Stimulated activated CD8-positive, alpha-beta memory T cell treated with anti-CD3 and anti-CD28 coated beads, Interleukin-2, amount 100 ng/mL, for 48 hours (primary cell): ENCODE measurements around the gene C17orf75.
"Not testable (repeated sequence)": the region's sequence is repeated elsewhere in the genome, so short reads cannot be mapped to it uniquely, and the experiment has no call there.

Experiments used
- DNase-seq, 2 donors: peaks; one replicate each; pipeline ENCODE4 v3.0.0-alpha.2; 2020; ENCODE audit warnings: low read depth in 2 of 2

Gene C17orf75, protein sequence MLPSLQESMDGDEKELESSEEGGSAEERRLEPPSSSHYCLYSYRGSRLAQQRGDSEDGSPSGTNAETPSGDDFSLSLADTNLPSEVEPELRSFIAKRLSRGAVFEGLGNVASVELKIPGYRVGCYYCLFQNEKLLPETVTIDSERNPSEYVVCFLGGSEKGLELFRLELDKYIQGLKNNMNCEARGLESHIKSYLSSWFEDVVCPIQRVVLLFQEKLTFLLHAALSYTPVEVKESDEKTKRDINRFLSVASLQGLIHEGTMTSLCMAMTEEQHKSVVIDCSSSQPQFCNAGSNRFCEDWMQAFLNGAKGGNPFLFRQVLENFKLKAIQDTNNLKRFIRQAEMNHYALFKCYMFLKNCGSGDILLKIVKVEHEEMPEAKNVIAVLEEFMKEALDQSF

GRCh38 chr17:32341857-32342602 is at the start of gene C17orf75:
C17orf75 (minus strand) TSS chr17:32342173; CDS start chr17:32342139, 34 bp downstream.
- DNase-seq, result peak; percentile 72 to 76

- no peak for DNase-seq
Measured at GRCh38 chr17:32388613-32389459, 46.9 kb upstream of the C17orf75 start.

GRCh38 chr17:32388128-32388527 is 46.2 kb upstream of the C17orf75 start:
- DNase-seq, result not testable (repeated sequence)

GRCh38 chr17:32386844-32387243 is 44.9 kb upstream of the C17orf75 start:
- no peak for DNase-seq

- no peak for DNase-seq
Measured at GRCh38 chr17:32385971-32386370, 44.0 kb upstream of the C17orf75 start.

GRCh38 chr17:32385121-32385520 is 43.1 kb upstream of the C17orf75 start:
- DNase-seq, result no peak

GRCh38 chr17:32383926-32384434 is 42.0 kb upstream of the C17orf75 start:
- no peak for DNase-seq

DNA sequence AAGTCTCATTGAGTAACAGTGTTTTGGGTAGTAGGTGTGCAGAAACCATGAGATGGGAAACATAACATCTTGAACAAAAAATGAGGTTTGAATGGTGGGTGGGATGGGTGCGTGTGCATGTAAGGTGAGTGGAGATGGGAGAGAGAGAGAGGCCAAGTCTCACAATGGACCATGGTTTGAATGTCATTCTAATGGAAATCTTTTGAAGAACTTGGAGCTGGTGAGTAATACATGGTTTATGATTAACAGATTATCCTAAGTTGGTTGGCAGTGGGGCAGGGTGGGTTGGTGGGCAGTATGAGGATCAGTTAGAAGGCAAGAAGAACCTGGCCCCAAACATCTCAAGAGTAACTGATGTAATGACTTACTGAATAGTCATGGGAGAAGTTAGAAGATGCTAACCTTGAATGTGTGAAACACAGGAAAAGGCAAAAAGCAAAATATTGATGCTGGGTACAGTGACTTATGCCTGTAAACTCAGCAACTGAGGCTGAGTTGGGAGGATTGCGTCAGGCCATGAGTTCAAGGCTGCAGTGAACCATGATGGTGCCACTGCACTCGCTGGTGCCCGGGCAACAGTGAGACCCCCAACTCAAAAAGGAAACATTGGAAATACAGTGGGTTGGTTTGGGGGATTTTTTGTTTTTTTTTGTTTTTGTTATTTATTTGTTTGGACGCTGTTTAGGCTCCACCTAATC is 40.7 kb upstream of the C17orf75 start:
- DNase-seq, result no peak

DNA sequence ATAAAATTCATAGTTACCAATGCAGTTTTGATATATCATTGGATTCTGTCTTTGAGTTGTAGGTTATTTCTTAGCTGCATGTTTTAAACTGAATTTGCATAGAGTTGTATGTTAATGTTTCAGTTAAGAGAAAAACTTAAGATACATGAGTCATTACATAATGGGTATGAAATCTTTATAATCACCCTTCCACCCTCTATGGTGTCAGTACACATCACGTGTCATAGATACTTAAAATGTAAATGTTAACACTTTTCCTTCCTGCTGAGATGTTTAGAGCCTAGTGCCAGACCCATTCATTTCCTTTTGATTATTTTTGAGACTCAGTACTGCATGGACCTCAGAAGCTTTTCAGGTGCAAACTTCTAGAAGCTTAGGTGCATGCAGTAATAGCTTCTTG is 28.5 kb upstream of the C17orf75 start:
- DNase-seq, result no peak

GRCh38 chr17:32361270-32361669 is 19.3 kb upstream of the C17orf75 start:
- DNase-seq, result no peak

- no peak for DNase-seq
Measured at GRCh38 chr17:32357615-32358014, 15.6 kb upstream of the C17orf75 start.

GRCh38 chr17:32356750-32357149 is 14.8 kb upstream of the C17orf75 start:
- no peak for DNase-seq

DNA sequence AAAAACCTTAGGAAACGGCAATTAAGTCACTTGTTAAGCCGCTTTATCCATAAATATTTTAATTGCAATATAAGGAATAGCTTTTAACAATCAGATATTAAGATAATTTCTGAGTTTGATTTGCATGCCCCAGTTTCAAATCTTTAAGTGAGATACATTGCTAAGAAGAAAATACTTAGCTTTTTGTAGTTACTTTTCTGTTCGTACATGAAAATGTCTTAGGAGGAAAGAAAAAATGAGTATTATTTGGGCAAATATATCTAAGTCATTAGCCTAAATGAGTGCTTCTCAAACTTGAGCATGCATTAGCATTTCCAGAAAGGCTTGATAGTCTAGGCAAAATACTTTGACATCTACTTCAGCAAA is 14.4 kb upstream of the C17orf75 start:
- no peak for DNase-seq

- DNase-seq, result no peak
Measured at GRCh38 chr17:32355649-32356377, 13.8 kb upstream of the C17orf75 start.

DNA sequence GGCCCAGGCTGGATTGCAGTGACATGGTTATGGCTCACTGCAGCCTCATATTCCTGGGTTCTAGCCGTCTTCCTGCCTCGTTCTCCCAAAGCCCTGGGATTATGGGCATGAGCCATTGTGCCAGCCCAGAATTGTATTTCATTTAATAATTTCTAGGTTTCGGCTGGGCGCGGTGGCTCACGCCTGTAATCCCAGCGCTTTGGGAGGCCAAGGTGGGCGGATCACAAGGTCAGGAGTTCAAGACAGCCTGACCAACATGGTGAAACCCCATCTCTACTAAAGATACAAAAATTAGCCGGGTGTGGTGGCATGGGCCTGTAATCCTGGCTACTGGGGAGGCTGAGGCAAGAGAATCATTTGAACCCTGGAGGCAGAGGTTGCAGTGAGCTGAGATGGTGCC is 10.8 kb upstream of the C17orf75 start:
- DNase-seq, result not testable (repeated sequence)

DNA sequence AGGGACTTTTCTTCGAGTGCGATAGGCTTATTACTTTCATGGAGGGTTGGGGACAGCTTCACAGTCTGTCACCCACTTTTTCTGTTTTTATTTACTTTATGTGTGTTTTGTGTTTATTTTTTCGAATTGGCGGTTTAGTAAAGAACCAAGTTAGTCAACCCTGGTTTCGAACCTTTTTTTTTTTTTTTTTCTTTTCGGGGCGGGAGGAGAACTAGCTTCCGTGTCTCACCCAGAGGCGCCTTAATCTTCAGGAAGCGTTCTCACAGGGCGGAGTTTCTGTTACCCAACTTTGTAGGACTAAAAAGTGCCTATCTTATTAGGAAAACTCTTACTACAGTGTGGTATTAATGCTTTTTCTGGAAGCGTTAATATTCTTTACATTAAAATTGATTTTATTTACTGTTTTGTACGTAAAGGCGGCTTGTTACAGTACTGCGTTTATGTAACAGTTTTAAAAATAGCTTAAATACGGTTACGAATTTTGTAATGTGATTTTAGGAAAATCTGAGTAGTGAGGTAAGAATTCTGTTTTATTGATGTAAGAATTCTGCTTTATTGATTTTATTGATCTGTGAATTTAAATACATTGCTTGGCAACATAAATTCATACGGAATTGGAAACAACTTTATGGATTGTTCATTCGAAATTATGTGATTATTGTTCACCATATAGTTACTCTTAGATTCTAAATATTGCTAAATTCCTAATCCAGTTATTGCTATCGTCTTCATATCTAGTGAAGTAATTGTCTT is 8.9 kb upstream of the C17orf75 start:
- no peak for DNase-seq

DNA sequence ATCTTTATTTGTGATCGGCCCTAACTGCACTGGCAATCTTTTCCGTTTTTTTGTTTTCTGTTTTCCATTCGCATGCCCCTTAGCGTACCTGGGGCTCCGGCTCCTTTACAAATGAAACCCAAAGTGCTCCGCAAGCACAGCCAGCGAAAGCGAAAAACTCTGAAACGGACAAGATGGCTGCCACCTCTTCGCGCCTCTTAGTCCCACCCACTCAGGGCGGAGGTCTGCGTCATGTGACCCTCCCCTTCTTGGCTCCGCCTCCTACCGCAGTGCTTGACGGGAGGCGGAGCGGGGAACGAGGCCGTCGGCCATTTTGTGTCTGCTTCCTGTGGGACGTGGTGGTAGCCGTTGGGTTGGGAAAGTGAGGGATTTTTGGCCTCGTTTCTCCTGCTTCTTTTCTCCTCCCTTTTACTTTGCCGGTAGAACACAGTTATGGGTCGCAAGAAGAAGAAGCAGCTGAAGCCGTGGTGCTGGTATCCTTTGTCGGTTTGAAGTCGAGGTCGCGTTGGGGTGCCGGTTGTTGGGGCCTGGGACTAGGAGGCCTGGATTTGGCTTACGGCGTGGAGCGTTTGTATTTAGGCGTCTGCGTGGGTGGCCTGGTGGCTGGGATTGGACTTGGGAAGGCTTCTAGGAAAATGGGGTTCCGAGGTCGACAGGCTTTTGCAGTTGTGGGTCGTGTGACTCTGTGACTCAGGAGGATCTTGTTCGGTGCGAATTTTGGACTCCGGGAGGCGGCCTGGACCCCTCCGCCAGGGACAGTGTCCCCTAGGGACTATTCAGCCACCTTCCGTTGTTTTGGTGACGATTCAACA is 8.1 kb upstream of the C17orf75 start, which contains the start of gene ZNF207:
Gene ZNF207 (plus strand): TSS at position 304 of the 812 bp plus-strand sequence. CDS start 129 bp downstream, at position 433.
- peak; percentile 88 to 90 for DNase-seq

- DNase-seq, result no peak
Measured at GRCh38 chr17:32349503-32349853, 7.5 kb upstream of the C17orf75 start.

GRCh38 chr17:32348483-32348800 is 6.5 kb upstream of the C17orf75 start:
- no peak for DNase-seq
